ENCODE data around the gene GLRX2. TPM values are rescaled to one million over a fixed set of nuclear protein-coding genes. Genes with fewer than 3 reads are reported as not detected.

The GLRX2 gene, protein sequence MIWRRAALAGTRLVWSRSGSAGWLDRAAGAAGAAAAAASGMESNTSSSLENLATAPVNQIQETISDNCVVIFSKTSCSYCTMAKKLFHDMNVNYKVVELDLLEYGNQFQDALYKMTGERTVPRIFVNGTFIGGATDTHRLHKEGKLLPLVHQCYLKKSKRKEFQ
- total RNA-seq: 12.4 and 15.2 TPM in 2 replicates

DNA sequence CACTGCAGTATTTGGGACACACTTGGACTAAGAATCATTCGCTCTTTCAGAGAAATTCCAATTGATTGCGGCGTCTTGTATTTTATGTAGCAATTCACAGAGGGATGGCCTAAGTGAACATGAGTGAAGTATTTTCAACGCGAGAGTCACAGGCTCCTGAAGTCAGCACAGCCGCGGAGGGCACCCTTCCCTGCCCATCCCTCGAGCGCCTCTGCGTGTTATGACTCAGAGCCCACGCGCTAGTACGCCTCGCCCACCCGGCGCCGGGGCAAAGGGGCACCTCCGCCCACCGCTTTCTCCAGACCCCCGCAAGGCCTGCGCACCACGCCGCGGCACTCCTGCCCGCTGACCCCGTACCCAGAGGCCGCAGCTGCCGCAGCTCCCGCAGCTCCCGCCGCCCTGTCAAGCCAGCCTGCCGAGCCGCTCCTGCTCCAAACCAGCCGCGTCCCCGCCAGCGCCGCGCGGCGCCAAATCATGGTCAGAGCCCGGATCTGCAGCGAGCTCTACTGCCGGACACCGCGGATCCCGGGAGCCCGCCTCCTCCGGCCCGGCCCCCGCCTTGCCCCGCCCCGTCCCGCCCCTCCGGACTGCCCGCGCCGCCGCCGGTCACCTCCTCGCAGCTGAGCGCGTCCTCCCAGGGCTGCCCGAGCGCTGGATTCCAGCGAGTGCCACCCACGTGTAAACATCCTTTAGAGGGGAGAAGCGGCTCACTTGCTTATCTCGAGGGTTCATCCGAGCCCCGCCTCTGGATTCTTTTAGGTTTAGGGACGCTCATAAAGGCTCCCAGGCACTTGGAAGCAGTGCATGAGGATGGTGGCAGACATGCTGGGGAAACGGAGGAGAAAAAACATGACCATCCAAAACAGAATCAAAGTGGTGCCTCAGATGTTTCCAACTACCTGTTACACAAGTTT, at the start of gene GLRX2:
Gene GLRX2, minus strand, starts transcription at position 508 of the 914 bp plus-strand sequence. Its CDS starts 32 bp downstream, at position 476.

DNA sequence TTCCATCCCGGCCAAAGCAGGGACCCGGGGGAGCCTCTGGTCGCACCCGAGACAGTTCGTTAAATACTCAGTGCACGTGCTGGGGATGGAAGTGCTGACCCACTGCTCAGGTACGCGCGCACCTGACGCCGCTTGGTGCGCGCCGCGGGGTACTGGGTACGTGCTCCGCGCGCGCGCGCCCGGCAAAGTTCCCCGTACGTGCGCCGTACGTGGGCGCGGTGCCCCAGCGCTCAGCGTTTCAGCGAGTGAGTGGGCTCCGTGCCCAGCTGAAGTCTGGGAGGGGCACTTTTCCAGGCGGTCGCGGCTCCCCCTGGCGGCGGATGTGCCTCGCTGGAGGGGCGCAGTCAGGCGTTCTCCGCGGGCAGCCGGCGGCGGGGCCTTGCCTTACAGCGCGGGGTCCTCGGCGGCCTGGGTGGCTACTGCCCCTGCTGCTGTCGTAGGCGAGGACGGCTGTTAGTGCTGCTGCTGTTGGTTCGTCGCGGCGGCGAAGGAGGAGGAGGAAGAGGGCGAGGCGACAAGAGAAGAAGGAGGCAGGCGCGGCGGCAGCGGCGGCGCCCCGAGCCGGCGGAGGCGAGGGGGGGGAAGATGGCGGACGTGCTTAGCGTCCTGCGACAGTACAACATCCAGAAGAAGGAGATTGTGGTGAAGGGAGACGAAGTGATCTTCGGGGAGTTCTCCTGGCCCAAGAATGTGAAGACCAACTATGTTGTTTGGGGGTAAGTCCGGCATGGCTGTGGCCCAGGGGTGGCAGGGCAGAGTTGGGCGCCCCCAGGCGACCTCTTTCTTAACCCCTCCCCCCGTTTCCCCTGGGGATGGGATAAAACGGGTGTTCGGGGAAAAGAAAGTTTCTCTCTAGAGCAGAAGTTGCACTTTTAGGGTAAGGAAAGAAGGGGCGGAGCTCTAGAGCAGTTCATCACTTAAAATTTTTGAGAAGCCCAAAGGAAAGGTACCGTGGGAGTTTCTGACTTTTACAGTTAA, 16.7 kb upstream of the GLRX2 start, which contains the start of gene CDC73:
Gene CDC73, plus strand, starts transcription at position 416 of the 978 bp plus-strand sequence. Its CDS starts 170 bp downstream, at position 586.

DNA sequence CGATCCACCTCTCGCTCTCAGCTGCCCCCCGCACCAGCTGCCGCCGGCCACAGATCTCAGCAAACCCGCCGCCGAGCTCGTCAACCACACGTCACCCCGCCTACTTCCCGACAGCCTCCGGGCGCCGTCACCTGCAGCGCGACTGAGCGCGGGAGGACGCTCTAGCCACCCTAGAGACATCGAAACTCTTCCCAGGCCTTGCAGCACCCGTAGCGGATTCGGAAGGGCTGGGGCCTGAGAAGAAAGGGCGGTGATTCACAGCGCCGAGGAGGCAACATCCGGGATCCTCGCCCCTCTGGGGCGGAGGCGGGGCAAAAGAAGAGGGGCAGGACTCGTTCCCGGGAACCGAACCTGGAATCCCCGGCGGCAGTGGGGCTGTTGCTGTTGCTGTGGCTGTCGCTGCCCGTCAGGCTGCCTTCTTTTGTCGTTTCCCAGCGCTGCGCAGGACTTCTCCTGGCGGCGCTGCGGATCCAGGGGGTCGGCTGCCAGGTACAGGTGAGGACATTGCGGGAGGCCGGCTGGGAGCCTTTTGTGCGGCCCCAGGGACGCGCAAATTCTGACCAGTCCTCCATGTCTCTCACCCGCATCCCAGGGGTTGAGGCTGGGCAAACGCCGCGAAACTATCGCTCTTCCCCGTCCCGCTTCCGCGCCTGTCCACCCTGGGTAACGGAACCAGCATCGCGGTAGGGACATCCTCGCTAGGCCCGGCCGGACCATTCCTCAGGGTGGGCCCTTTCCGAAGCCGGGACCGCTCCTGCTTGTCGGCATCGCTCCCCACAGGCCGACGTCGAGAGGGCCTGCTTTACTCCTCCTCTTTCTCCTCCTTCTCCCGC, 45.7 kb downstream of the GLRX2 start, which contains the start of the genes RO60 and UCHL5:
Gene RO60, plus strand, starts transcription at position 331 of the 833 bp plus-strand sequence. CDS start 9,443 bp downstream, outside the sequence.
Gene UCHL5, minus strand, starts transcription at position 79 of the 833 bp plus-strand sequence. CDS start 100 bp downstream, outside the sequence.

Other genes starting within 250 kb of the GLRX2 start
- gene UCHL5, start 46.1 kb downstream of the GLRX2 start, total RNA-seq: 30.0 and 30.3 TPM in 2 replicates
- gene RO60, start 45.8 kb downstream of the GLRX2 start, total RNA-seq: 105 and 135 TPM in 2 replicates
- 21.0 and 23.7 TPM in 2 replicates for gene CDC73, start 16.6 kb upstream of the GLRX2 start, total RNA-seq
- 0.25 and 0.26 TPM in 2 replicates for gene B3GALT2, start 81.2 kb upstream of the GLRX2 start, total RNA-seq